Measurements from ENCODE around the gene NUP93. TPM values are rescaled to one million over a fixed set of nuclear protein-coding genes. Genes with fewer than 3 reads are reported as not detected.

The NUP93 gene
- total RNA-seq, 3 donors from 2014 or later (not counting 1 experiment from before 2014, with no cell fraction given): 83.7 to 88.8 (median 87.9) TPM

DNA sequence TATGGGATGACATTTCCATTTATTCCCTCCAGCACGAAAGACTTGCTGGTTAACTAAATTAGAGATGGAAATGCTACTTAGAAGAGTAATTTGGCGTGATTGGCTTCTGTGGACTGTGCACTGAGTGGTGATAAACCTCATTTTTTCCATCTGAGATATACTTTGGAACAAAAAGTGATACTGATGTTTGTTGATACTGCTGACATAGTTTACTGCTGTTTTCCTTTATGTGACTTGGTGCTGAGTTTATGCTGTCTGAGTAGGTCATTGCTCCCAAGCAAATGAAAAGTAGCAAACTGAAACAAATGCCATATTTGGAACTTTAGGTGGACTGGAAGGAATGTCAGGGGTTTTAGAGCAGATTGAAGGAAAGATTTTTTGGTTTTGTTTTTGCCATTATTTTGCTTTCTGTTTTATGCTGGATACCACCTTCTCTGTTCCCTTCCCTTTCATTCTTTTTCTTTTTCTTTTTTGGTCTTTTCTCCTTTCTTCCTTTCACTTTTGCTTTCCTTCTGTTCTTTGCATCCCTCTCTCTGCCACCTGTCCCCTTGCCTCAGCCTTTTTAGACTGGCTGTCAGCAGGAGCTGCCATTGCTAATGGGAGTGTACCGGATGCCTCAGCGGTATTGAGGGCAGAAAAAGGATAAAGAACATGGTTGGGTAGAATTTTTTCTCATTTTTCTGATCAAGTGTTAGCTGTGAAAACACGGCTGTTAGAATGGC is 41.8 kb downstream of the NUP93 start:
- no peak for TF ChIP-seq CTCF (IDR thresholded peaks at IDR 0.05)
- over 99% methylated on average over 5 of the region's 5 CpGs for WGBS (ENCODE audit: insufficient coverage)
- H3K27me3 Mint-ChIP-seq (ENCODE audit: low read depth in 2 of 2): no peaks in the 10 kb centered on the region
- Histone ChIP-seq H3K4me1 (ENCODE audit: control insufficient read depth, insufficient read depth, low read length) (no peaks in the 10 kb centered on the region), H3K9me3 (ENCODE audit: control insufficient read depth, insufficient read depth, low read length) (no peaks in the 10 kb centered on the region), H3K27ac (ENCODE audit: low read length) (no peak overlapping the region), H3K4me3 (ENCODE audit: low read length) (no peak overlapping the region), H3K36me3 (ENCODE audit: control insufficient read depth, insufficient read depth, low read length) (peaks cover 4% of the 10 kb centered on the region), H3K27me3 (ENCODE audit: control insufficient read depth, insufficient read depth, low read length) (no peaks in the 10 kb centered on the region)
- no peaks in the 10 kb centered on the region for H3K9me3 Mint-ChIP-seq
- peaks cover 21 to 32% of the 10 kb centered on the region in 2 donors for H3K4me1 Mint-ChIP-seq
- intact Hi-C loops (cut with micrococcal nuclease): no loop called here
- DNase-seq (no peak), ATAC-seq (no peak)
- no peak overlapping the region for H3K27ac Mint-ChIP-seq
- H3K4me3 Mint-ChIP-seq: no peak overlapping the region
- H3K36me3 Mint-ChIP-seq: no peaks in the 10 kb centered on the region

DNA sequence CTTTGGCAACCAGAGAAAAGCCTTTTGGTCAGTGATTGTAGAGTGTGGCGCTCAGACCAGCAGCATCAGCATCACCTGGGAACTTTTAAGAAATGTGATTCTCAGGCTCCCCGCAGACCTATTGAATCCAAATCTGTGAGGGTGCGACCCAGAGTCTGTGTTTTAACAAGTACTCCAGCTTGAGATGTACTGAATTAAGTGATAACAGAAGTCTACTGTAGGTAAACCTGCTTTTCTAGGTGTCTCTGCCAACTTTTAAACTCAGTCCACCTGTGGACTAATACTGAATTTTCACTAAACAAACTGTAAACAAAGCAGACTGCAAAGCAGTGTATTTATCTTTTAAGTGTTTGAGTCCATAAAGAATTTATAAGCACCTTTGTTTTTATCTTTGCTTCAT is 43.6 kb downstream of the NUP93 start:
- WGBS (ENCODE audit: insufficient coverage): 100% methylated on average over 3 of the region's 3 CpGs
- intact Hi-C loops (cut with micrococcal nuclease): no loop called here
- Mint-ChIP-seq H3K36me3 (no peaks in the 10 kb centered on the region), H3K27me3 (ENCODE audit: low read depth in 2 of 2) (no peaks in the 10 kb centered on the region), H3K4me1 (peaks cover 21 to 38% of the 10 kb centered on the region in 2 donors), H3K27ac (no peak overlapping the region), H3K4me3 (no peak overlapping the region), H3K9me3 (no peaks in the 10 kb centered on the region)
- H3K4me1 ChIP-seq (ENCODE audit: control insufficient read depth, insufficient read depth, low read length): no peaks in the 10 kb centered on the region
- no peaks in the 10 kb centered on the region for H3K36me3 ChIP-seq (ENCODE audit: control insufficient read depth, insufficient read depth, low read length)
- TF ChIP-seq CTCF (IDR thresholded peaks at IDR 0.05): no peak
- no peak for DNase-seq
- no peak overlapping the region for H3K4me3 ChIP-seq (ENCODE audit: low read length)
- H3K9me3 ChIP-seq (ENCODE audit: control insufficient read depth, insufficient read depth, low read length): no peaks in the 10 kb centered on the region
- no peak for ATAC-seq
- no peak overlapping the region for H3K27ac ChIP-seq (ENCODE audit: low read length)
- H3K27me3 ChIP-seq (ENCODE audit: control insufficient read depth, insufficient read depth, low read length): no peaks in the 10 kb centered on the region

DNA sequence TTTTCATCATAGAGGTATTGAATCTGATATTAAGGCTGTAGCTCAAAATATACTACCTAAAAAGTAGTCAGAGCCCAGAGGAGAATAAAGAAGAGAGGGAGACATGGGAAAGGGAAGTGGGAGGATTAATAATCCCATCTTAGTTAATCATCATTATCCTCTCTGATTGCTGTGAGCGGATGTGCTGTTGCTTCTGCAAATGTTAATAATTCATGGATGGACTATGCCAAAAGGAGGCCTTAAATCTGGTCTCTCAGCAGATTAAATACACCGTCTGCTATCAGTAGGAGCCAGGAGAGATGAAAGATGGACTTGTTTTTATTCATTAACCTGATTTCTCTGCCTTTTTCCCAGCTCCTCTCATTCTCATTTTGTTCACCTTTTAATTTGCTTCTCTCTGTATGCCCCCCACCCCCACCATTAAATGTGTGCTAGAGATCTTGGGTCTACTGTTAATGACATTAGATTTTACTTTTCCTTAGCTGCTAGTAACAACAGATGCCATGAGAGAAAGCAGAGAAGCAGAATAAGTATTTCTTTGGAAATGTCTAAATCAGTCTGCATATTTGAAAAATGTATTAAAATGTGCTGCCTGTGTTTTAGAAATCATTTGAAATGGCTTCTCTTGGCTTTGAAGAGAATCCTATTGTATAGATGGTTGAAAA is 44.2 kb downstream of the NUP93 start:
- no peaks in the 10 kb centered on the region for H3K36me3 Mint-ChIP-seq
- intact Hi-C loops (cut with micrococcal nuclease): no loop called here
- H3K9me3 Mint-ChIP-seq: no peaks in the 10 kb centered on the region
- Histone ChIP-seq H3K9me3 (ENCODE audit: control insufficient read depth, insufficient read depth, low read length) (no peaks in the 10 kb centered on the region), H3K27me3 (ENCODE audit: control insufficient read depth, insufficient read depth, low read length) (no peaks in the 10 kb centered on the region), H3K27ac (ENCODE audit: low read length) (no peak overlapping the region), H3K4me1 (ENCODE audit: control insufficient read depth, insufficient read depth, low read length) (no peaks in the 10 kb centered on the region), H3K36me3 (ENCODE audit: control insufficient read depth, insufficient read depth, low read length) (no peaks in the 10 kb centered on the region), H3K4me3 (ENCODE audit: low read length) (no peak overlapping the region)
- peaks cover 21 to 41% of the 10 kb centered on the region in 2 donors for H3K4me1 Mint-ChIP-seq
- TF ChIP-seq CTCF (IDR thresholded peaks at IDR 0.05): no peak
- ATAC-seq (no peak), DNase-seq (no peak)
- H3K27me3 Mint-ChIP-seq (ENCODE audit: low read depth in 2 of 2): no peaks in the 10 kb centered on the region
- no peak overlapping the region for H3K4me3 Mint-ChIP-seq
- WGBS (ENCODE audit: insufficient coverage): 100% methylated on average over 2 of the region's 2 CpGs
- H3K27ac Mint-ChIP-seq: no peak overlapping the region
